ENCODE data around the gene ABCF1.
A peak's percentile ranks its signal among the peaks of the same experiment; 100 is the strongest.

The ABCF1 gene

GRCh38 chr6:30572148-30572547 is 906 bp downstream of the ABCF1 start:
- TF ChIP-seq, protein P1, sequence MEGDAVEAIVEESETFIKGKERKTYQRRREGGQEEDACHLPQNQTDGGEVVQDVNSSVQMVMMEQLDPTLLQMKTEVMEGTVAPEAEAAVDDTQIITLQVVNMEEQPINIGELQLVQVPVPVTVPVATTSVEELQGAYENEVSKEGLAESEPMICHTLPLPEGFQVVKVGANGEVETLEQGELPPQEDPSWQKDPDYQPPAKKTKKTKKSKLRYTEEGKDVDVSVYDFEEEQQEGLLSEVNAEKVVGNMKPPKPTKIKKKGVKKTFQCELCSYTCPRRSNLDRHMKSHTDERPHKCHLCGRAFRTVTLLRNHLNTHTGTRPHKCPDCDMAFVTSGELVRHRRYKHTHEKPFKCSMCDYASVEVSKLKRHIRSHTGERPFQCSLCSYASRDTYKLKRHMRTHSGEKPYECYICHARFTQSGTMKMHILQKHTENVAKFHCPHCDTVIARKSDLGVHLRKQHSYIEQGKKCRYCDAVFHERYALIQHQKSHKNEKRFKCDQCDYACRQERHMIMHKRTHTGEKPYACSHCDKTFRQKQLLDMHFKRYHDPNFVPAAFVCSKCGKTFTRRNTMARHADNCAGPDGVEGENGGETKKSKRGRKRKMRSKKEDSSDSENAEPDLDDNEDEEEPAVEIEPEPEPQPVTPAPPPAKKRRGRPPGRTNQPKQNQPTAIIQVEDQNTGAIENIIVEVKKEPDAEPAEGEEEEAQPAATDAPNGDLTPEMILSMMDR (IDR thresholded peaks at IDR 0.05; ENCODE audit: borderline replicate concordance, insufficient read depth, low read depth, low read length) = no peak
- peak overlapping the region; percentile 73 for H3K4me3 ChIP-seq (ENCODE audit: low read depth, low read length)

DNA sequence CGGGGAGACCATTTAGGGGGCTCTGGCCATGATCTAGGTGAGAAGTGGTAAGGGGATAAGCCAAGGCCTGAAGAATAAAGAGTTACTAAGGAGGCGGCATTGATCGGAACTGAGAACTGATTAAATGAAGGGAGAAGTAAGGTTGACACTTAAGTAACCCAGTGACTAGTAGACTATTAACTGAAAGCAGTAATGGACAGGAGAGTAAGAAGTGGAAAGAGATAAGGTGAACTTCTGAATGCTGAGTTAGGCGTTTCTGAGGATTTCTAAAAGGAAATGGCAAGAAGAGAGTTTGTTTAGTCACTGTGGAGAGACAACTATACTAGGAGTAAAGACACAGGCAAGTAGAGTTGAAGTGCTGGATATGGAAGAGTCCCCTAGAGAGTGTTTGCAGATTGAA is 1.9 kb downstream of the ABCF1 start:
- no peak overlapping the region for H3K4me3 ChIP-seq (ENCODE audit: low read depth, low read length)

GRCh38 chr6:30578051-30578450 is 6.8 kb downstream of the ABCF1 start:
- H3K4me3 ChIP-seq (ENCODE audit: low read depth, low read length) = no peak overlapping the region
- TF ChIP-seq, protein P1 (IDR thresholded peaks at IDR 0.05; ENCODE audit: borderline replicate concordance, insufficient read depth, low read depth, low read length) = no peak

More for the DNA sequence above, 1.9 kb downstream of the ABCF1 start:
- TF ChIP-seq, protein P1 (IDR thresholded peaks at IDR 0.05; ENCODE audit: borderline replicate concordance, insufficient read depth, low read depth, low read length) = no peak

DNA sequence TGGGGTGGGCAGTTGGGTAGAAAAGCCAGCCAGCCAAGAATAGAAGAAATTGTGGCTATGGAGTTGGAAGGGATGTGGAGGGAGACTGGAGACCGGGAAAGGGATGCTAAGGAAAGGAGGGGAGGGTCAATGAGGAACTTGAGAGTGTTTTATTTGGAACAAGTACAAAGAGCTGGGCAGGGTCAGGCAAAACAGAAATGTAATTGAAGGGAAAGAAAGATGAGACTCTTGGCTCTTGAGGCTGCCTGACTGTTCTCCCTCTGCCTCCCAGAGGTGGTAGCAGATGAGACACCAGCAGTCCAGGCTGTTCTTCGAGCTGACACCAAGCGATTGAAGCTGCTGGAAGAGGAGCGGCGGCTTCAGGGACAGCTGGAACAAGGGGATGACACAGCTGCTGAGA is 12.7 kb downstream of the ABCF1 start:
- TF ChIP-seq, protein P1 (IDR thresholded peaks at IDR 0.05; ENCODE audit: borderline replicate concordance, insufficient read depth, low read depth, low read length) = no peak
- H3K4me3 ChIP-seq (ENCODE audit: low read depth, low read length) = no peak overlapping the region

GRCh38 chr6:30589754-30590358 is 18.6 kb downstream of the ABCF1 start:
- no peak overlapping the region for H3K4me3 ChIP-seq (ENCODE audit: low read depth, low read length)
- TF ChIP-seq, protein P1 (IDR thresholded peaks at IDR 0.05; ENCODE audit: borderline replicate concordance, insufficient read depth, low read depth, low read length) = no peak

DNA sequence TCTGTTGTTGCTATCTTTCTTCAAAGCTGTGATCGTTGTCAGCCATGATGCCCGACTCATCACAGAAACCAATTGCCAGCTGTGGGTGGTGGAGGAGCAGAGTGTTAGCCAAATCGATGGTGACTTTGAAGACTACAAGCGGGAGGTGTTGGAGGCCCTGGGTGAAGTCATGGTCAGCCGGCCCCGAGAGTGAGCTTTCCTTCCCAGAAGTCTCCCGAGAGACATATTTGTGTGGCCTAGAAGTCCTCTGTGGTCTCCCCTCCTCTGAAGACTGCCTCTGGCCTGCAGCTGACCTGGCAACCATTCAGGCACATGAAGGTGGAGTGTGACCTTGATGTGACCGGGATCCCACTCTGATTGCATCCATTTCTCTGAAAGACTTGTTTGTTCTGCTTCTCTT is 19.3 kb downstream of the ABCF1 start:
- H3K4me3 ChIP-seq (ENCODE audit: low read depth, low read length) = no peak overlapping the region
- TF ChIP-seq, protein P1 (IDR thresholded peaks at IDR 0.05; ENCODE audit: borderline replicate concordance, insufficient read depth, low read depth, low read length) = no peak

- no peak overlapping the region for H3K4me3 ChIP-seq (ENCODE audit: low read depth, low read length)
- TF ChIP-seq, protein P1 (IDR thresholded peaks at IDR 0.05; ENCODE audit: borderline replicate concordance, insufficient read depth, low read depth, low read length) = no peak
These were observed 19.8 kb downstream of the ABCF1 start for GRCh38 chr6:30591008-30591407.
